Measurements from ENCODE around the gene PCDHGB2. TPM values are rescaled to one million over a fixed set of nuclear protein-coding genes. Genes with fewer than 3 reads are reported as not detected.
"Not testable (repeated sequence)": the region's sequence is repeated elsewhere in the genome, so short reads cannot be mapped to it uniquely, and the experiment has no call there.

Gene PCDHGB2
- total RNA-seq, 2 donors from 2014 or later: 9.7 to 13.4 TPM

- no peak for ATAC-seq (ENCODE audit: insufficient number of reproducible peaks, low FRiP score, low read depth)
- Histone ChIP-seq H3K36me3 (peaks cover 5% of the 10 kb centered on the region), H3K27ac (no peak overlapping the region), H3K9me3 (peaks cover 95% of the 10 kb centered on the region), H3K4me1 (ENCODE audit: control insufficient read depth in 1 of 2, low read depth in 2 of 2) (no peaks in the 10 kb centered on the region), H3K27me3 (replicated peaks; ENCODE audit: insufficient read depth) (no peaks in the 10 kb centered on the region), H3K4me3 (peak overlapping the region; percentile 12)
- DNase-seq (ENCODE audit: low spot score): no peak
- no peak for TF ChIP-seq CTCF (IDR thresholded peaks at IDR 0.05)
Measured at GRCh38 chr5:141389153-141390042, 29.6 kb downstream of the PCDHGB2 start.

- TF ChIP-seq CTCF (IDR thresholded peaks at IDR 0.05): no peak
- no peaks in the 10 kb centered on the region for H3K4me1 ChIP-seq (ENCODE audit: control insufficient read depth in 1 of 2, low read depth in 2 of 2)
- no peaks in the 10 kb centered on the region for H3K27me3 ChIP-seq (replicated peaks; ENCODE audit: insufficient read depth)
- DNase-seq (ENCODE audit: low spot score) (no peak), ATAC-seq (ENCODE audit: insufficient number of reproducible peaks, low FRiP score, low read depth) (no peak)
- no peak within 1 kb of the TSS for H3K27ac ChIP-seq
- peaks cover 5% of the 10 kb centered on the region for H3K36me3 ChIP-seq
- peak within 1 kb of the TSS; percentile 32 for H3K4me3 ChIP-seq
- peaks cover 91% of the 10 kb centered on the region for H3K9me3 ChIP-seq
Measured at GRCh38 chr5:141392429-141393198, 32.8 kb downstream of the PCDHGB2 start, which contains the start of gene PCDHGA8. Gene PCDHGA8 (plus strand): TSS chr5:141392633. CDS start chr5:141392814, 181 bp downstream.

- no peak for DNase-seq (ENCODE audit: low spot score)
- Histone ChIP-seq H3K27me3 (replicated peaks; ENCODE audit: insufficient read depth) (no peaks in the 10 kb centered on the region), H3K27ac (no peak overlapping the region), H3K9me3 (peaks cover 93% of the 10 kb centered on the region), H3K4me1 (ENCODE audit: control insufficient read depth in 1 of 2, low read depth in 2 of 2) (no peaks in the 10 kb centered on the region), H3K4me3 (peak overlapping the region; percentile 23), H3K36me3 (peaks cover 5% of the 10 kb centered on the region)
- TF ChIP-seq CTCF (IDR thresholded peaks at IDR 0.05): no peak
- ATAC-seq (ENCODE audit: insufficient number of reproducible peaks, low FRiP score, low read depth): no peak
Measured at GRCh38 chr5:141393267-141393666, 33.5 kb downstream of the PCDHGB2 start.

GRCh38 chr5:141394401-141395187 is 34.8 kb downstream of the PCDHGB2 start:
- not testable (repeated sequence) for H3K27me3 ChIP-seq (replicated peaks; ENCODE audit: insufficient read depth); H3K27ac ChIP-seq; ATAC-seq (ENCODE audit: insufficient number of reproducible peaks, low FRiP score, low read depth); H3K4me3 ChIP-seq; H3K36me3 ChIP-seq; DNase-seq (ENCODE audit: low spot score); H3K4me1 ChIP-seq (ENCODE audit: control insufficient read depth in 1 of 2, low read depth in 2 of 2)
- H3K9me3 ChIP-seq: peaks cover 92% of the 10 kb centered on the region

- not testable (repeated sequence) for H3K36me3 ChIP-seq; DNase-seq (ENCODE audit: low spot score); H3K4me1 ChIP-seq (ENCODE audit: control insufficient read depth in 1 of 2, low read depth in 2 of 2); ATAC-seq (ENCODE audit: insufficient number of reproducible peaks, low FRiP score, low read depth); H3K27me3 ChIP-seq (replicated peaks; ENCODE audit: insufficient read depth); H3K27ac ChIP-seq
- peaks cover 88% of the 10 kb centered on the region for H3K9me3 ChIP-seq
- peak within 1 kb of the TSS; percentile 47 for H3K4me3 ChIP-seq
- TF ChIP-seq CTCF (IDR thresholded peaks at IDR 0.05): peak; percentile 29
Measured at GRCh38 chr5:141397756-141398551, 38.2 kb downstream of the PCDHGB2 start, which contains the start of gene PCDHGB5. Gene PCDHGB5 (plus strand): TSS chr5:141397947. CDS start chr5:141398128, 181 bp downstream.
